ENCODE data around the gene MOB3B.

DNA sequence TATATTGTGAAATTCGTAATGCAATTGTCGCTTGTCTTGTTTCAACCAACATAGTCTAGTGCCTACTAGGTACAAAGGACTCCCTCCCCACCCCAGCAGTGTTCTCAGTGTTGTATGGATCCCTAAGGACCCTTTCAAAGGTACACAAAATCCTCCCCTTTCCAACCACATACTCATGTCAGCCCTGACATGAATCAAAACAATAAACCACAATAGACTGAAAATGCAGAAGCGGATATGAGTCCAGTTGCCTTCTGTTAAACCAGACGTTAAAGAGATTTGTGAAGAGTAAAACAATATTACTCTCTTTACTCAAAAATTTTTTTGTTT, 87.9 kb downstream of the MOB3B start:
- TF ChIP-seq, protein P1, sequence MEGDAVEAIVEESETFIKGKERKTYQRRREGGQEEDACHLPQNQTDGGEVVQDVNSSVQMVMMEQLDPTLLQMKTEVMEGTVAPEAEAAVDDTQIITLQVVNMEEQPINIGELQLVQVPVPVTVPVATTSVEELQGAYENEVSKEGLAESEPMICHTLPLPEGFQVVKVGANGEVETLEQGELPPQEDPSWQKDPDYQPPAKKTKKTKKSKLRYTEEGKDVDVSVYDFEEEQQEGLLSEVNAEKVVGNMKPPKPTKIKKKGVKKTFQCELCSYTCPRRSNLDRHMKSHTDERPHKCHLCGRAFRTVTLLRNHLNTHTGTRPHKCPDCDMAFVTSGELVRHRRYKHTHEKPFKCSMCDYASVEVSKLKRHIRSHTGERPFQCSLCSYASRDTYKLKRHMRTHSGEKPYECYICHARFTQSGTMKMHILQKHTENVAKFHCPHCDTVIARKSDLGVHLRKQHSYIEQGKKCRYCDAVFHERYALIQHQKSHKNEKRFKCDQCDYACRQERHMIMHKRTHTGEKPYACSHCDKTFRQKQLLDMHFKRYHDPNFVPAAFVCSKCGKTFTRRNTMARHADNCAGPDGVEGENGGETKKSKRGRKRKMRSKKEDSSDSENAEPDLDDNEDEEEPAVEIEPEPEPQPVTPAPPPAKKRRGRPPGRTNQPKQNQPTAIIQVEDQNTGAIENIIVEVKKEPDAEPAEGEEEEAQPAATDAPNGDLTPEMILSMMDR (IDR thresholded peaks at IDR 0.05): no peak
- TF ChIP-seq POLR2A (IDR thresholded peaks at IDR 0.05): no peak
- no peak for TF ChIP-seq POLR2AphosphoS5 (IDR thresholded peaks at IDR 0.05)
